Measurements from ENCODE around the gene ERN1. TPM values are rescaled to one million over a fixed set of nuclear protein-coding genes. Genes with fewer than 3 reads are reported as not detected.
A peak's percentile ranks its signal among the peaks of the same experiment; 100 is the strongest.

Gene ERN1
- polyA plus RNA-seq, 1 donor (not counting 4 experiments of a cell fraction or from before 2014, with no cell fraction given), result 7.1 TPM

GRCh38 chr17:64064331-64064730 is 65.6 kb downstream of the ERN1 start:
- dilution Hi-C loops (cut with MboI; ENCODE audit: extremely low pct_ligation_motif_present, low sequenced_read_pairs), result no loop called here
- Histone ChIP-seq H3K9ac (ENCODE audit: control insufficient read depth, extremely low read depth, insufficient read depth, low read length) (no peak overlapping the region), H3K4me3 (ENCODE audit: control insufficient read depth in 2 of 3, extremely low read depth in 1 of 3, insufficient read depth in 2 of 3, low read depth in 1 of 3, low read length in 3 of 3) (no peak overlapping the region), H3K9me3 (ENCODE audit: control insufficient read depth, low read depth, low read length) (no peaks in the 10 kb centered on the region), H4K20me1 (ENCODE audit: control insufficient read depth, extremely low read depth, insufficient read depth, low read length) (no peaks in the 10 kb centered on the region), H3K27ac (ENCODE audit: control insufficient read depth, insufficient read depth, low read length) (no peak overlapping the region), H3K9me1 (ENCODE audit: control insufficient read depth, extremely low read depth, insufficient read depth, low read length) (peaks cover 2% of the 10 kb centered on the region), H3K36me3 (ENCODE audit: control insufficient read depth in 2 of 2, extremely low read depth in 1 of 2, insufficient read depth in 2 of 2, low read length in 2 of 2) (peaks cover 16 to 43% of the 10 kb centered on the region in 2 experiments), H3K27me3 (ENCODE audit: control insufficient read depth, extremely low read depth, insufficient read depth, low read length) (no peaks in the 10 kb centered on the region), H3K79me2 (ENCODE audit: control insufficient read depth, insufficient read depth, low read length) (no peaks in the 10 kb centered on the region), H3K4me1 (ENCODE audit: control insufficient read depth, extremely low read depth, insufficient read depth, low read length) (peaks cover 11% of the 10 kb centered on the region), H2AFZ (ENCODE audit: control insufficient read depth, low read length) (no peak overlapping the region), H3K4me2 (ENCODE audit: control insufficient read depth, extremely low read depth, insufficient read depth, low read depth, low read length) (no peak overlapping the region)
- no peak for DNase-seq (ENCODE audit: low read depth, low spot score)
- FAIRE-seq, result no peak
- TF ChIP-seq, protein P1, sequence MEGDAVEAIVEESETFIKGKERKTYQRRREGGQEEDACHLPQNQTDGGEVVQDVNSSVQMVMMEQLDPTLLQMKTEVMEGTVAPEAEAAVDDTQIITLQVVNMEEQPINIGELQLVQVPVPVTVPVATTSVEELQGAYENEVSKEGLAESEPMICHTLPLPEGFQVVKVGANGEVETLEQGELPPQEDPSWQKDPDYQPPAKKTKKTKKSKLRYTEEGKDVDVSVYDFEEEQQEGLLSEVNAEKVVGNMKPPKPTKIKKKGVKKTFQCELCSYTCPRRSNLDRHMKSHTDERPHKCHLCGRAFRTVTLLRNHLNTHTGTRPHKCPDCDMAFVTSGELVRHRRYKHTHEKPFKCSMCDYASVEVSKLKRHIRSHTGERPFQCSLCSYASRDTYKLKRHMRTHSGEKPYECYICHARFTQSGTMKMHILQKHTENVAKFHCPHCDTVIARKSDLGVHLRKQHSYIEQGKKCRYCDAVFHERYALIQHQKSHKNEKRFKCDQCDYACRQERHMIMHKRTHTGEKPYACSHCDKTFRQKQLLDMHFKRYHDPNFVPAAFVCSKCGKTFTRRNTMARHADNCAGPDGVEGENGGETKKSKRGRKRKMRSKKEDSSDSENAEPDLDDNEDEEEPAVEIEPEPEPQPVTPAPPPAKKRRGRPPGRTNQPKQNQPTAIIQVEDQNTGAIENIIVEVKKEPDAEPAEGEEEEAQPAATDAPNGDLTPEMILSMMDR (optimal IDR thresholded peaks at IDR 0.05 in 1 of 3, IDR thresholded peaks at IDR 0.05 in 1 of 3, conservative IDR thresholded peaks at IDR 0.05 in 1 of 3; ENCODE audit: extremely low read depth in 1 of 3, insufficient read depth in 2 of 3, low read length in 3 of 3), result no peak
- TF ChIP-seq EZH2 (IDR thresholded peaks at IDR 0.05; ENCODE audit: low read length), result no peak

GRCh38 chr17:64063766-64064224 is 66.1 kb downstream of the ERN1 start:
- Histone ChIP-seq H3K4me2 (ENCODE audit: control insufficient read depth, extremely low read depth, insufficient read depth, low read depth, low read length) (no peak overlapping the region), H3K9me3 (ENCODE audit: control insufficient read depth, low read depth, low read length) (no peaks in the 10 kb centered on the region), H3K27me3 (ENCODE audit: control insufficient read depth, extremely low read depth, insufficient read depth, low read length) (no peaks in the 10 kb centered on the region), H3K36me3 (ENCODE audit: control insufficient read depth in 2 of 2, extremely low read depth in 1 of 2, insufficient read depth in 2 of 2, low read length in 2 of 2) (peaks cover 16 to 48% of the 10 kb centered on the region in 2 experiments), H3K27ac (ENCODE audit: control insufficient read depth, insufficient read depth, low read length) (no peak overlapping the region), H3K9ac (ENCODE audit: control insufficient read depth, extremely low read depth, insufficient read depth, low read length) (no peak overlapping the region), H4K20me1 (ENCODE audit: control insufficient read depth, extremely low read depth, insufficient read depth, low read length) (no peaks in the 10 kb centered on the region), H3K4me1 (ENCODE audit: control insufficient read depth, extremely low read depth, insufficient read depth, low read length) (peaks cover 11% of the 10 kb centered on the region), H2AFZ (ENCODE audit: control insufficient read depth, low read length) (no peak overlapping the region), H3K4me3 (ENCODE audit: control insufficient read depth in 2 of 3, extremely low read depth in 1 of 3, insufficient read depth in 2 of 3, low read depth in 1 of 3, low read length in 3 of 3) (no peak overlapping the region), H3K9me1 (ENCODE audit: control insufficient read depth, extremely low read depth, insufficient read depth, low read length) (peaks cover 2% of the 10 kb centered on the region), H3K79me2 (ENCODE audit: control insufficient read depth, insufficient read depth, low read length) (no peaks in the 10 kb centered on the region)
- TF ChIP-seq, protein P1 (optimal IDR thresholded peaks at IDR 0.05 in 1 of 3, IDR thresholded peaks at IDR 0.05 in 1 of 3, conservative IDR thresholded peaks at IDR 0.05 in 1 of 3; ENCODE audit: extremely low read depth in 1 of 3, insufficient read depth in 2 of 3, low read length in 3 of 3), result peak; percentile 27 to 78 (median 48)
- no peak for TF ChIP-seq EZH2 (IDR thresholded peaks at IDR 0.05; ENCODE audit: low read length)
- dilution Hi-C loops (cut with MboI; ENCODE audit: extremely low pct_ligation_motif_present, low sequenced_read_pairs), result no loop called here
- DNase-seq (ENCODE audit: low read depth, low spot score), result no peak
- FAIRE-seq, result no peak
